Lower leg skin (tissue), 3 donors: ENCODE measurements around the gene IFTAP.

Experiments used
- POLR2A ChIP-seq, 2 donors: fragments of 450-650 bp; IDR thresholded peaks; one replicate each; pipeline ENCODE4 v1.6.1; 2016 to 2017; ENCODE audit warnings: antibody characterized with exemption in 2 of 2, mild to moderate bottlenecking in 1 of 2, moderate library complexity in 1 of 2
- TF ChIP-seq, protein P1 (sequence below), 3 donors: fragments of 450-650 bp; IDR thresholded peaks; one replicate each; pipeline ENCODE4 v1.5.1; 2016; ENCODE audit warnings: antibody characterized with exemption in 3 of 3, mild to moderate bottlenecking in 3 of 3, moderate library complexity in 2 of 3

DNA sequence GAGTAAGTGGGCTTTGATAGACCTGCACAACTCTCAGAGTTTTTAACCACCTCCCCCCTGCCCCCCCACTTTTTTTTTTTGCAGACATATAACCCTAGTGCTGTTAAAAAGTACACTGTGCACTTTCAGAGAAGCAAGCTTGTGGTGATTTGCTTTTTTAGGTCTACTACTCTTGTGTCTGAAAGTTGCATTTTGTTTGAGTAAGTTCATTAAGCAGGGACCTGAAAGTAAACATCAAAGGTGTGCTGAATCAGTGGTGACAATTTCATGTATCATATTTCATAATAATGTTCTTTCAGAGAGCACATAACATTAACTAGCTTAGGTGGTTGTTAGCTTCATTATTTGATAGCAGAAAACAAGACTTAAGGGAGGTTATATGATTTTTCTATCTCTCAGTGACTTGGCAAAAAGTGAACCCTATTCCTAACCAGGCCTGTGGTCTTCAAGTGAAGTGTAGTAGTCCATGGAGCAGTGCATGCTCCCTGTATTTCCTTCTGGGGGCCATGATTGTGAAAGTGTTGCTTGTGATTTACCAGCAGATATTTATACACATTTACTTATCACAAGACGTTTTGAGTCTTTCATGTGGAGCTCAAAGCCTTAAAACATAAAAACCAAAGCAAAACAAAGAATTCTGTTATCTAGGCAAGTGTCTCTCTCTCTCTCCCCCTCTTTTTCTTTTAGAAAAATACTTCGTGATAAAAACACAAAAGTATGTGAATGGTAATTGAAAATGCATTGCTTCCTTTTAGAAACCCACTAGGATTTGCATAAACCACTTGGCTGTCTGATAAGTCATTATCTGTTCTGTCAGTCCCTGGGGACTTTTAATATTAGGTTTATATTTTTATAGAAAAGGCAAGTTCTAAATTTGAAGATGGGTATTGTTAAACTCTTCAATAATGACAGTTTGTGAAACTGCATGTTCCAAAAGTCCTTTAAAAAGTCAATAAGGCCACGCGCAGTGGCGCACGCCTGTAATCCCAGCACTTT, 11.2 kb downstream of the IFTAP start:
- TF ChIP-seq, protein P1, sequence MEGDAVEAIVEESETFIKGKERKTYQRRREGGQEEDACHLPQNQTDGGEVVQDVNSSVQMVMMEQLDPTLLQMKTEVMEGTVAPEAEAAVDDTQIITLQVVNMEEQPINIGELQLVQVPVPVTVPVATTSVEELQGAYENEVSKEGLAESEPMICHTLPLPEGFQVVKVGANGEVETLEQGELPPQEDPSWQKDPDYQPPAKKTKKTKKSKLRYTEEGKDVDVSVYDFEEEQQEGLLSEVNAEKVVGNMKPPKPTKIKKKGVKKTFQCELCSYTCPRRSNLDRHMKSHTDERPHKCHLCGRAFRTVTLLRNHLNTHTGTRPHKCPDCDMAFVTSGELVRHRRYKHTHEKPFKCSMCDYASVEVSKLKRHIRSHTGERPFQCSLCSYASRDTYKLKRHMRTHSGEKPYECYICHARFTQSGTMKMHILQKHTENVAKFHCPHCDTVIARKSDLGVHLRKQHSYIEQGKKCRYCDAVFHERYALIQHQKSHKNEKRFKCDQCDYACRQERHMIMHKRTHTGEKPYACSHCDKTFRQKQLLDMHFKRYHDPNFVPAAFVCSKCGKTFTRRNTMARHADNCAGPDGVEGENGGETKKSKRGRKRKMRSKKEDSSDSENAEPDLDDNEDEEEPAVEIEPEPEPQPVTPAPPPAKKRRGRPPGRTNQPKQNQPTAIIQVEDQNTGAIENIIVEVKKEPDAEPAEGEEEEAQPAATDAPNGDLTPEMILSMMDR (IDR thresholded peaks at IDR 0.05) = no peak
- no peak for TF ChIP-seq POLR2A (IDR thresholded peaks at IDR 0.05)
